Bronchial epithelial cell (primary cell): Measurements from ENCODE around the gene CEP128. TPM values are rescaled to one million over a fixed set of nuclear protein-coding genes. Genes with fewer than 3 reads are reported as not detected.

Experiments
- DNase-seq: peaks from one replicate; pipeline ENCODE4 v3.0.0-alpha.2; 2010; ENCODE audit warnings: low read depth
- FAIRE-seq: peaks from 2 replicates; lab custom pipeline; 2011; peaks lifted over from hg19 to GRCh38; lab: Jason Lieb, UNC
- H3K27me3 ChIP-seq: 2 replicates; pipeline ENCODE4 v1.5.1; 2011; ENCODE audit warnings: low read length; ENCODE audit not compliant: control insufficient read depth, insufficient read depth
- H3K36me3 ChIP-seq: 2 replicates; pipeline ENCODE4 v1.5.1; 2011; ENCODE audit warnings: low read length; ENCODE audit not compliant: control insufficient read depth, insufficient read depth
- H3K4me3 ChIP-seq: 2 replicates; pipeline ENCODE4 v1.5.1; 2011; ENCODE audit warnings: mild to moderate bottlenecking, low read depth, low read length, control low read depth
- total RNA-seq: library from RNA; depleted of rRNA; stranded (reverse); fragments of >200 nt; gene quantifications from 2 replicates; pipeline ENCODE4 v1.2.1, GENCODE V29; 2014
- TF ChIP-seq, protein P1 (sequence below): IDR thresholded peaks from 2 replicates; pipeline ENCODE4 v1.5.1; 2011; ENCODE audit warnings: mild to moderate bottlenecking, moderate library complexity, low read length, control low read depth, inconsistent platforms; ENCODE audit not compliant: insufficient read depth, severe bottlenecking

Gene CEP128
- total RNA-seq, 1 donor from 2014 or later: 6.6 TPM

DNA sequence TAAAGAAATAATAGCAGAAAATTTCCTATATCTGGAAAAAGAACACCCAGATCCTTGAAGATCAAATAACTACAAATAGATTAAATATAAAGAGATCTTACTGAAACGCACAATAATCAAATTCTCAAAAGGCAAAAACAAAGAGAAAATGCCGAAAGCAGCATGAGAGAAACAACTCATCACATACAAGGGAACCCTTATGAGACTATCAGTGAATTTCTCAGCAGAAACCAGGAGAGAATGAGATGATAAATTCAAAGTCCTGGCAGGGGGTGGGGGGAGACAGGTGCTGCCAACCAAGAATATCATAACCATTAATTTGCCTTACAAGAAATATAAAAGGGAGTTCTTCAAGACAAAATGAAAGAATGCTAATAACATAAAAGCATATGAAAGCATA lies 73.7 kb downstream of the CEP128 start:
- TF ChIP-seq, protein P1, sequence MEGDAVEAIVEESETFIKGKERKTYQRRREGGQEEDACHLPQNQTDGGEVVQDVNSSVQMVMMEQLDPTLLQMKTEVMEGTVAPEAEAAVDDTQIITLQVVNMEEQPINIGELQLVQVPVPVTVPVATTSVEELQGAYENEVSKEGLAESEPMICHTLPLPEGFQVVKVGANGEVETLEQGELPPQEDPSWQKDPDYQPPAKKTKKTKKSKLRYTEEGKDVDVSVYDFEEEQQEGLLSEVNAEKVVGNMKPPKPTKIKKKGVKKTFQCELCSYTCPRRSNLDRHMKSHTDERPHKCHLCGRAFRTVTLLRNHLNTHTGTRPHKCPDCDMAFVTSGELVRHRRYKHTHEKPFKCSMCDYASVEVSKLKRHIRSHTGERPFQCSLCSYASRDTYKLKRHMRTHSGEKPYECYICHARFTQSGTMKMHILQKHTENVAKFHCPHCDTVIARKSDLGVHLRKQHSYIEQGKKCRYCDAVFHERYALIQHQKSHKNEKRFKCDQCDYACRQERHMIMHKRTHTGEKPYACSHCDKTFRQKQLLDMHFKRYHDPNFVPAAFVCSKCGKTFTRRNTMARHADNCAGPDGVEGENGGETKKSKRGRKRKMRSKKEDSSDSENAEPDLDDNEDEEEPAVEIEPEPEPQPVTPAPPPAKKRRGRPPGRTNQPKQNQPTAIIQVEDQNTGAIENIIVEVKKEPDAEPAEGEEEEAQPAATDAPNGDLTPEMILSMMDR: no peak
- H3K36me3 ChIP-seq: no peaks in the 10 kb centered on the region
- H3K4me3 ChIP-seq: no peak overlapping the region
- H3K27me3 ChIP-seq: no peaks in the 10 kb centered on the region
- DNase-seq (no peak), FAIRE-seq (no peak)

DNA sequence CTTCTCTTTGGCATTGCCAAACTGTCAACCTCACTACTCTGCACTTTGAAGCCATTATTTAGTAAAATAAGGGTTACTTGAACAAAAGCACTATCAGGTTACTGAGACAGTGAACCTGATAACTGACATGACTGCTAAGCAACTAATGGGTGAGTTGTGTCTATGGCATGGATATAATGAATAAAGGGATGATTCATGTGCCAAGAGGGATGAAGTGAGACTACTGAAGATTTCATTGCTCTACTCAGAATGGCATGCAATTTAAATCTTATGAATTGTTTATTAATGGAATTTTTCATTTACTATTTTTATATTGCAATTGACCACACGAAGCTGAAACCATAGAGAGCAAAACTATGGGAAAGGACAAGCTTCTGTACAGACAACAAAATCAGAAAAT lies 74.4 kb downstream of the CEP128 start:
- Histone ChIP-seq H3K27me3 (no peaks in the 10 kb centered on the region), H3K4me3 (no peak overlapping the region), H3K36me3 (no peaks in the 10 kb centered on the region)
- FAIRE-seq (no peak), DNase-seq (peak; percentile 69)
- TF ChIP-seq, protein P1: no peak

GRCh38 chr14:80865565-80865964 lies 76.0 kb downstream of the CEP128 start:
- Histone ChIP-seq H3K4me3 (no peak overlapping the region), H3K27me3 (no peaks in the 10 kb centered on the region), H3K36me3 (no peaks in the 10 kb centered on the region)
- DNase-seq: no peak
- FAIRE-seq: no peak
- TF ChIP-seq, protein P1: no peak

GRCh38 chr14:80862983-80863382 lies 78.6 kb downstream of the CEP128 start:
- no peaks in the 10 kb centered on the region for H3K27me3 ChIP-seq
- no peak overlapping the region for H3K4me3 ChIP-seq
- FAIRE-seq (no peak), DNase-seq (no peak)
- TF ChIP-seq, protein P1: no peak
- no peaks in the 10 kb centered on the region for H3K36me3 ChIP-seq

DNA sequence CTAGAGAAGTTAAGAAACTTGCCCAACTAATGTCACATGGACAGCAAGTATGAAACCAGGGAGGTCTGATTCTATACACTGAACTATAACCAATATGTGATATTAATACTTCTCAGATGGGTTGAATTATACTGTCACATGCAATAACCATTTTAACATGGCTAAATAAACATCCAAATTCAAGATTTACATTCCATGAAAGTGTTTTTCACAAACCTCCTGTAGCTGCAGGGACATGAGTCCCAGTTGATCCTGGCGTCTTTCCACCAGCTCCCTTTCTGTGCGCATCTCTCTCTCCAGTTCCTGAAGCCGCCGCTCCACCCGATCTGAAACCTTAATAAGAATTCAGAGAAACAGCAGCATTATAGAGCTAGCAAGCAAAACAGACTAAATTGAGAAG lies 79.0 kb downstream of the CEP128 start:
- no peak for FAIRE-seq
- no peak for DNase-seq
- Histone ChIP-seq H3K36me3 (no peaks in the 10 kb centered on the region), H3K4me3 (no peak overlapping the region), H3K27me3 (no peaks in the 10 kb centered on the region)
- TF ChIP-seq, protein P1: no peak

GRCh38 chr14:80850197-80850814 lies 91.2 kb downstream of the CEP128 start:
- DNase-seq (peak; percentile 46), FAIRE-seq (no peak)
- Histone ChIP-seq H3K4me3 (no peak overlapping the region), H3K27me3 (no peaks in the 10 kb centered on the region), H3K36me3 (no peaks in the 10 kb centered on the region)
- TF ChIP-seq, protein P1: no peak
